A549 (cell line): Measurements from ENCODE around the gene CAMK2N2. TPM values are rescaled to one million over a fixed set of nuclear protein-coding genes. Genes with fewer than 3 reads are reported as not detected.

Experiments
- ATAC-seq, 2 experiments: fragments of 200-7000 bp in 1 of 2; fragments of >200 bp in 1 of 2; cut with Nextera tagmentation in 1 of 2; cut with Tn5 transposase in 1 of 2; 3 replicates each; pipeline versions ENCODE4 v1.8.0 to v1.9.1; 2018 to 2020; ENCODE audit warnings: mild to moderate bottlenecking in 1 of 2, moderate library complexity in 1 of 2
- CTCF ChIA-PET: fragments of 300-600 bp; sonication (Branson Sonifier 250); formaldehyde crosslinking; extraction: SDS; loops from one replicate; lab custom pipeline; 2021; ENCODE audit warnings: antibody characterized with exemption, inconsistent platforms; lab: Yijun Ruan, JAX
- POLR2A ChIA-PET: fragments of 350-600 bp; formaldehyde crosslinking; extraction: SDS; loops from one replicate; lab custom pipeline; 2021; ENCODE audit warnings: antibody characterized with exemption, inconsistent platforms; lab: Yijun Ruan, JAX
- DNase-seq, 2 experiments: peaks; one replicate each; pipeline versions ENCODE4 v3.0.0 to v3.0.0-alpha.2; 2011 to 2016; ENCODE audit warnings: low read depth in 1 of 2, low spot score in 1 of 2
- FAIRE-seq: peaks from 2 replicates; lab custom pipeline; 2011; peaks lifted over from hg19 to GRCh38; lab: Jason Lieb, UNC
- H3K27ac ChIP-seq, 2 experiments: fragments of >200 bp; sonication (Bioruptor Twin); formaldehyde crosslinking; 3 replicates each; pipeline ENCODE4 v1.5.1; 2016 to 2017
- H3K4me1 ChIP-seq: fragments of >200 bp; sonication (Bioruptor Twin); formaldehyde crosslinking; 3 replicates; pipeline ENCODE4 v1.6.1; 2016
- H3K4me2 ChIP-seq: fragments of >200 bp; sonication (Bioruptor Twin); formaldehyde crosslinking; 3 replicates; pipeline ENCODE4 v1.6.1; 2016
- H3K4me3 ChIP-seq: fragments of >200 bp; sonication (Bioruptor Twin); formaldehyde crosslinking; 3 replicates; pipeline ENCODE4 v1.5.1; 2016
- H3K9me3 ChIP-seq: fragments of >200 bp; sonication (Bioruptor Twin); formaldehyde crosslinking; 3 replicates; pipeline ENCODE4 v1.6.1; 2016
- CHD2 ChIP-seq: fragments of 150-350 bp; IDR thresholded peaks from 2 replicates; pipeline ENCODE4 v1.6.1; 2014; ENCODE audit warnings: low read length; ENCODE audit not compliant: partially characterized antibody
- CHD4 ChIP-seq: fragments of 200-600 bp; sonication (generic); IDR thresholded peaks from 2 replicates; pipeline ENCODE4 v1.6.1; 2016; ENCODE audit warnings: antibody characterized with exemption, mild to moderate bottlenecking, borderline replicate concordance
- CTCF ChIP-seq: fragments of >200 bp; sonication (Bioruptor Twin); formaldehyde crosslinking; IDR thresholded peaks from 3 replicates; pipeline ENCODE4 v1.5.1; 2016
- E2F6 ChIP-seq: IDR thresholded peaks from 2 replicates; pipeline ENCODE4 v1.6.1; 2012; ENCODE audit warnings: low read depth, borderline replicate concordance
- EHF ChIP-seq: fragments of 250-450 bp; sonication (Bioruptor Pico); IDR thresholded peaks from 2 replicates; pipeline ENCODE4 v1.5.0; 2020; ENCODE audit warnings: mild to moderate bottlenecking
- EHMT2 ChIP-seq: fragments of 200-600 bp; sonication (generic); IDR thresholded peaks from 2 replicates; pipeline ENCODE4 v1.6.1; 2016; ENCODE audit warnings: antibody characterized with exemption, low read depth, mild to moderate bottlenecking, moderate library complexity
- FOSB ChIP-seq: fragments of 250-450 bp; sonication (Bioruptor Pico); IDR thresholded peaks from 2 replicates; pipeline ENCODE4 v1.5.0; 2020; ENCODE audit warnings: mild to moderate bottlenecking, moderate library complexity
- FOSL2 ChIP-seq, 2 experiments: fragments of 450-650 bp in 1 of 2; fragments of >200 bp in 1 of 2; sonication (Bioruptor Twin) in 1 of 2; formaldehyde crosslinking; IDR thresholded peaks; 2 replicates each; pipeline versions ENCODE4 v1.5.0 to v1.6.1; 2016 to 2020; ENCODE audit warnings: mild to moderate bottlenecking in 1 of 2, moderate library complexity in 1 of 2
- FOXS1 ChIP-seq: fragments of 250-450 bp; sonication (Bioruptor Pico); IDR thresholded peaks from 2 replicates; pipeline ENCODE4 v1.5.0; 2020; ENCODE audit warnings: mild to moderate bottlenecking, moderate library complexity
- GATA3 ChIP-seq: IDR thresholded peaks from 2 replicates; pipeline ENCODE4 v1.6.1; 2012; ENCODE audit warnings: borderline replicate concordance
- HDAC2 ChIP-seq: fragments of 200-600 bp; sonication (generic); IDR thresholded peaks from 2 replicates; pipeline ENCODE4 v1.6.1; 2016
- HEYL ChIP-seq: fragments of 250-450 bp; sonication (Bioruptor Pico); IDR thresholded peaks from 2 replicates; pipeline ENCODE4 v1.8.0; 2021; ENCODE audit warnings: mild to moderate bottlenecking, moderate library complexity
- HOXA7 ChIP-seq: fragments of 250-450 bp; sonication (Bioruptor Pico); IDR thresholded peaks from 2 replicates; pipeline ENCODE4 v1.5.0; 2020; ENCODE audit warnings: mild to moderate bottlenecking, moderate library complexity
- HOXB13 ChIP-seq: fragments of 250-450 bp; sonication (Bioruptor Pico); IDR thresholded peaks from 2 replicates; pipeline ENCODE4 v1.5.0; 2020; ENCODE audit warnings: low read depth, mild to moderate bottlenecking, moderate library complexity
- HOXB5 ChIP-seq: fragments of 250-450 bp; sonication (Bioruptor Pico); IDR thresholded peaks from 2 replicates; pipeline ENCODE4 v1.5.0; 2020; ENCODE audit warnings: mild to moderate bottlenecking, moderate library complexity
- MAFK ChIP-seq: fragments of 450-650 bp; IDR thresholded peaks from 2 replicates; pipeline ENCODE4 v1.6.1; 2014; ENCODE audit not compliant: partially characterized antibody
- MAZ ChIP-seq: fragments of 150-350 bp; IDR thresholded peaks from 2 replicates; pipeline ENCODE4 v1.6.1; 2014; ENCODE audit warnings: antibody characterized with exemption, low read depth, low read length, borderline replicate concordance
- NR3C1 ChIP-seq: fragments of >200 bp; sonication (Bioruptor Twin); formaldehyde crosslinking; IDR thresholded peaks from 3 replicates; pipeline ENCODE4 v1.6.1; 2017
- PHF8 ChIP-seq: fragments of 200-600 bp; sonication (generic); IDR thresholded peaks from 2 replicates; pipeline ENCODE4 v1.6.1; 2016; ENCODE audit warnings: low read depth, mild to moderate bottlenecking, antibody characterized with exemption, moderate library complexity, borderline replicate concordance
- REST ChIP-seq: fragments of 200-600 bp; sonication (generic); IDR thresholded peaks from 2 replicates; pipeline ENCODE4 v1.6.1; 2016; ENCODE audit warnings: antibody characterized with exemption, mild to moderate bottlenecking, moderate library complexity
- RFX5 ChIP-seq: fragments of 450-650 bp; IDR thresholded peaks from 2 replicates; pipeline ENCODE4 v1.7.1; 2014; ENCODE audit warnings: antibody characterized with exemption, mild to moderate bottlenecking, moderate library complexity
- SREBF2 ChIP-seq: fragments of 450-650 bp; IDR thresholded peaks from 2 replicates; pipeline ENCODE4 v1.6.1; 2014; ENCODE audit warnings: mild to moderate bottlenecking, moderate library complexity
- USF2 ChIP-seq: fragments of 450-650 bp; IDR thresholded peaks from 2 replicates; pipeline ENCODE4 v1.6.1; 2014; ENCODE audit warnings: antibody characterized with exemption
- ZFP36 ChIP-seq: fragments of 450-650 bp; IDR thresholded peaks from 2 replicates; pipeline ENCODE4 v1.6.1; 2014; ENCODE audit warnings: borderline replicate concordance; ENCODE audit not compliant: partially characterized antibody
- WGBS: methylation state at CpG from one replicate; pipeline ENCODE4 v1.1.6; 2017; ENCODE audit errors: missing lambda C conversion rate; 5-methylcytosine and 5-hydroxymethylcytosine counted together
- polyA plus RNA-seq, 4 experiments: library from polyadenylated mRNA; depleted of rRNA in 3 of 4; stranded (reverse); fragments of >200 nt; fragmentation: RNase III in 1 of 4; extraction: RNeasy Plus Mini Kit Qiagen cat#74134 plus additional on column Dnase treatment in 1 of 4; gene quantifications; 2 replicates in 3 of 4; 3 replicates in 1 of 4; pipeline ENCODE4 v1.2.3, GENCODE V29; 2011 to 2017

The CAMK2N2 gene
- polyA plus RNA-seq, 2 of the 4 experiments (the other 2 are of a cell fraction) = 0.05 to 0.71 TPM

- FAIRE-seq (no peak), ATAC-seq (peak in 1 of 2 experiments; percentile 23; a peak in 1 of 6 replicates), DNase-seq (no peak)
- H3K4me1 ChIP-seq = no peaks in the 10 kb centered on the region
- H3K4me2 ChIP-seq = no peak overlapping the region
- POLR2A ChIA-PET = no interaction called here
- WGBS = 31% methylated on average over 3 of the region's 6 CpGs
- no peak for TF ChIP-seq CTCF
- no peak for TF ChIP-seq MAZ
- TF ChIP-seq CHD4 = no peak
- TF ChIP-seq RFX5 = no peak
- no peaks in the 10 kb centered on the region for H3K9me3 ChIP-seq
- CTCF ChIA-PET = interaction anchor here (1.3 kb wide), 1 partner anchor 11 kb away, joined by 5 read pairs; no protein-coding TSS in a partner anchor
- H3K27ac ChIP-seq = no peak overlapping the region
- H3K4me3 ChIP-seq = no peak overlapping the region
Observed at GRCh38 chr3:184277366-184277765, 16.0 kb upstream of the CAMK2N2 start.

GRCh38 chr3:184275961-184276910 is 14.9 kb upstream of the CAMK2N2 start, which contains the start of gene ECE2:
TSS of gene ECE2 (plus strand) at chr3:184276022. CDS start at chr3:184276154, 132 bp downstream.
- TF ChIP-seq MAFK (no peak), E2F6 (no peak), ZFP36 (no peak), MAZ (no peak), EHMT2 (no peak), HOXA7 (CRISPR knock-in tag) (no peak), HOXB5 (CRISPR knock-in tag) (no peak), FOSB (no peak), EHF (CRISPR knock-in tag) (no peak), USF2 (no peak), PHF8 (no peak), HEYL (no peak)
- TF ChIP-seq, all 56 proteins: peak for 0
- Histone ChIP-seq H3K9me3 (no peaks in the 10 kb centered on the region), H3K4me2 (no peak within 1 kb of the TSS), H3K27ac (no peak within 1 kb of the TSS), H3K4me1 (no peaks in the 10 kb centered on the region), H3K4me3 (no peak within 1 kb of the TSS)
- POLR2A ChIA-PET = no interaction called here
- 0 out of 6 replicates have a peak, but pooled peaks of 1 of the 2 experiments have one; percentile 21 for ATAC-seq
- WGBS = 67% methylated on average over 18 of the region's 65 CpGs
- no peak for FAIRE-seq
- CTCF ChIA-PET = no interaction called here
- no peak for DNase-seq

GRCh38 chr3:184275381-184275701 is 14.0 kb upstream of the CAMK2N2 start:
- no peak overlapping the region for H3K27ac ChIP-seq
- no peak overlapping the region for H3K4me3 ChIP-seq
- FAIRE-seq = no peak
- CTCF ChIA-PET = no interaction called here
- no peak; a peak in 1 of 6 replicates for ATAC-seq
- POLR2A ChIA-PET = no interaction called here
- 62% methylated on average over 6 of the region's 12 CpGs for WGBS
- H3K4me1 ChIP-seq = no peaks in the 10 kb centered on the region
- no peak overlapping the region for H3K4me2 ChIP-seq
- no peaks in the 10 kb centered on the region for H3K9me3 ChIP-seq
- no peak for DNase-seq
- TF ChIP-seq CHD2 (no peak), HOXA7 (CRISPR knock-in tag) (no peak), USF2 (no peak), REST (no peak), HDAC2 (no peak), NR3C1 (no peak), HEYL (no peak), GATA3 (no peak), HOXB13 (CRISPR knock-in tag) (no peak), SREBF2 (no peak), MAFK (no peak), FOXS1 (CRISPR knock-in tag) (no peak), EHMT2 (no peak), FOSL2 (IDR thresholded peaks at IDR 0.05) (no peak), FOSL2 (CRISPR knock-in tag; IDR thresholded peaks at IDR 0.05) (no peak)
